ENCODE measurements around the gene ACOT8. TPM values are rescaled to one million over a fixed set of nuclear protein-coding genes. Genes with fewer than 3 reads are reported as not detected.

Gene ACOT8
- total RNA-seq, 4 donors from 2014 or later = 57.6 to 84.9 (median 61.4) TPM

DNA sequence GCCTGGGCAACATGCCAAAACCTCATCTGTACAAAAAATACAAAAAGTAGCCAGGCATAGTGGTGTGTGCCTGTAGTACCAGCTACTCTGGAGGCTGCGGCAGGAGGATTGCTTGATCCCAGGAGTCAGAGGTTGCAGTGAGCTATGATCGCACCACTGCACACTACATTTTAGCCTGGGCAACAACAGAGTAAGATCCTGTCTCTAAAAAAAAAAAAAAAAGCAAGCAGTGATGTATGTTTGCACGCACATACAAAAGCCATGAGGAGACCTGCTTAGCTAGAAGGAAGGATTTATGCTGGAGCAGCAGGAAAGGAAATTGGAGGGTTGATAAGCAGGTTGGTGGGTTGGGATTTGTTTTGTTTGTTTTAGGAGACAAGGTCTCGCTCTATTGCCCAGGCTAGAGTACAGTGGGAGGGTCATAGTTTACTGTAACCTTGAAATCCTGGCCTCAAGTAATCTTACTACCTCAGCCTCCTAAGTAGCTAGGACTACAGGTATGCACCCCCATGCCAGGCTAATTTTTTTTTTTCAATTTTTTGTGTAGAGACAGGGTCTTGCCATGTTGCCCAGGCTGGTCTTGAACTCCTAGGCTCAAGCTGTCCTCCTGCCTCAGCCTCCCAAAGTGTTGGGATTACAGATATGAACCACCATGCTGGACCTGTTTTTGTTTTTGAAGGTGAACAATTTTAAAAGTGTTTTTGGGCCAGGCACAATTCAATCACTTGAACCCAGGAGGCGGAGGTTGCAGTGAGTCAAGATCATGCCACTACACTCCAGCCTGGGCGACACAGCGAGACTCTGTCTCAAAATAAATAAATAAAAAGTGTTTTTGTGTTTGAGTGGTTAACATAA, 4.3 kb upstream of the ACOT8 start:
- intact Hi-C loops (cut with DNase I; ENCODE audit: low total_unique reads) = no loop called here
- TF ChIP-seq POLR2A (IDR thresholded peaks at IDR 0.05) = no peak
- TF ChIP-seq, protein P1, sequence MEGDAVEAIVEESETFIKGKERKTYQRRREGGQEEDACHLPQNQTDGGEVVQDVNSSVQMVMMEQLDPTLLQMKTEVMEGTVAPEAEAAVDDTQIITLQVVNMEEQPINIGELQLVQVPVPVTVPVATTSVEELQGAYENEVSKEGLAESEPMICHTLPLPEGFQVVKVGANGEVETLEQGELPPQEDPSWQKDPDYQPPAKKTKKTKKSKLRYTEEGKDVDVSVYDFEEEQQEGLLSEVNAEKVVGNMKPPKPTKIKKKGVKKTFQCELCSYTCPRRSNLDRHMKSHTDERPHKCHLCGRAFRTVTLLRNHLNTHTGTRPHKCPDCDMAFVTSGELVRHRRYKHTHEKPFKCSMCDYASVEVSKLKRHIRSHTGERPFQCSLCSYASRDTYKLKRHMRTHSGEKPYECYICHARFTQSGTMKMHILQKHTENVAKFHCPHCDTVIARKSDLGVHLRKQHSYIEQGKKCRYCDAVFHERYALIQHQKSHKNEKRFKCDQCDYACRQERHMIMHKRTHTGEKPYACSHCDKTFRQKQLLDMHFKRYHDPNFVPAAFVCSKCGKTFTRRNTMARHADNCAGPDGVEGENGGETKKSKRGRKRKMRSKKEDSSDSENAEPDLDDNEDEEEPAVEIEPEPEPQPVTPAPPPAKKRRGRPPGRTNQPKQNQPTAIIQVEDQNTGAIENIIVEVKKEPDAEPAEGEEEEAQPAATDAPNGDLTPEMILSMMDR (IDR thresholded peaks at IDR 0.05) = no peak
- 91 to 96% methylated on average over 7 of the region's 7 CpGs for WGBS, 2 donors
- no peak for DNase-seq (ENCODE audit: low spot score in 2 of 2)
- H3K4me3 ChIP-seq (ENCODE audit: low read depth, poor library complexity, severe bottlenecking) = no peak overlapping the region

DNA sequence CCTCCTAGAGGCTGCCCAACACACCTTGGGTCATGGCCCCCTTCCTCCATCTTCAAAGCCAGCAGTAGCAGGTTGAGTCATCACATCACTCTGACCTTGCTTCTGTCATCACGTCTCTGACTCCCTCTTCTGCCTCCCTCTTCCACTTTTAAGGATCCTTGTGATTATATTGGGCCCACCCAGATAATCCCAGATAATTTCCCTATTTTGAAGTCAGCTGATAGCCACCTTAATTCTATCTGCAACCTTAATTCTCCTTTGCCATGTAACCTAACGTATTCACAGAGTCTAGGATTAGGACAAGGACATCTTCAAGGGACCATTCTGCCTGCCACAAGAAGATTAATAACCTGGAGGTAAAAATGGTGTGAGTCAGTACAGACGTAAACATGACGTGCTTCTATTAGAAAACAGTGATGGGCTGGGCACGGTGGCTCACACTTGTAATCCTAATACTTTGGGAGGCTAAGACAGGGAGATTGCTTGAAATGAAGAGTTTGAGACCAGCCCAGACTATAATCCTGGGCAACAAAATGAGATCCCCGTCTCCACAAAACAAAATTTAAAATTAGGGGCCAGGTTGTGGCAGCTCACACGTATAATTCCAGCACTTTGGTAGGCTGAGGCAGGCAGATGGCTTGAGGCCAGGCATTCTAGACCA, 3.5 kb upstream of the ACOT8 start:
- intact Hi-C loops (cut with DNase I; ENCODE audit: low total_unique reads) = no loop called here
- 74 to 75% methylated on average over 7 of the region's 7 CpGs for WGBS, 2 donors
- no peak overlapping the region for H3K4me3 ChIP-seq (ENCODE audit: low read depth, poor library complexity, severe bottlenecking)
- DNase-seq (ENCODE audit: low spot score in 2 of 2) = no peak
- no peak for TF ChIP-seq POLR2A (IDR thresholded peaks at IDR 0.05)
- TF ChIP-seq, protein P1 (IDR thresholded peaks at IDR 0.05) = no peak

DNA sequence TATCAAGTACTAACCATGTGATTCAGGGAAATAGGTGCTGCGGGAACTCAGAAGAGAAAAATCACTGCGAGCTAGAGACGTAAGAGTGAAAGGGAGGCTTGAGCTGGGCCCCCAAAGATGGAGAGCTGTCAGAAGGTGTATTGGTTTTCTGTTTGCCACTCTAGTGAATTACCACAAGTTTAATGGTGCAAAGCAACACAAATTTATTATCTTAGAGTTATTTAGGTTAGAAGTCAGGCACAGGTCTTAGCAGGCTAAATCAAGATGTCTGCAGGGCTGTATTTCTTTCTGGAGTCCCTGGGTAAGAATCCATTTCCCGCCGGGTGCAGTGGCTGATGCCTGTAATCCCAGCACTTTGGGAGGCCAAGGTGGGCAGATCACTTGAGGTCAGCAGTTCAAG, 2.7 kb upstream of the ACOT8 start:
- intact Hi-C loops (cut with DNase I; ENCODE audit: low total_unique reads) = no loop called here
- H3K4me3 ChIP-seq (ENCODE audit: low read depth, poor library complexity, severe bottlenecking) = no peak overlapping the region
- no peak for TF ChIP-seq POLR2A (IDR thresholded peaks at IDR 0.05)
- TF ChIP-seq, protein P1 (IDR thresholded peaks at IDR 0.05) = no peak
- DNase-seq (ENCODE audit: low spot score in 2 of 2) = no peak
- 93% methylated on average over 5 of the region's 5 CpGs for WGBS, 2 donors

DNA sequence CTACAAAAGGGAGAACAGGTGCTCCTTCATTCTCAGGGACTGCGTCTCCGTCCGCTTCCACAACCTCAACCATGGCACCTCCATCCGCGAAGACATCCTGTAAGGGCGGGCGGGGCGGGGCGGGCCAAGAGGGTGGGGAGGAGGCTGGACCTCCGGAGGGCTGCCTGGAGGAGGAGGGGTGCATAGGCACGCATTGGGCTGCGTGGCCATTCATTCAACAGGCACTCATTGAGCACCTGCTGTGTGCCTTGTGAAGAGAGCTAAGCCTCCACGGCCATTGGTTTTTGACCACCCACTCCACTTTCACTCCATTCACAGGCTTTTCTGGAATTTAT, 657 bp upstream of the ACOT8 start:
- no peak for TF ChIP-seq POLR2A (IDR thresholded peaks at IDR 0.05)
- TF ChIP-seq, protein P1 (IDR thresholded peaks at IDR 0.05) = no peak
- WGBS, 2 donors = 11 to 15% methylated on average over 13 of the region's 13 CpGs
- intact Hi-C loops (cut with DNase I; ENCODE audit: low total_unique reads) = no loop called here
- no peak for DNase-seq (ENCODE audit: low spot score in 2 of 2)
- H3K4me3 ChIP-seq (ENCODE audit: low read depth, poor library complexity, severe bottlenecking) = peak overlapping the region; percentile 38

DNA sequence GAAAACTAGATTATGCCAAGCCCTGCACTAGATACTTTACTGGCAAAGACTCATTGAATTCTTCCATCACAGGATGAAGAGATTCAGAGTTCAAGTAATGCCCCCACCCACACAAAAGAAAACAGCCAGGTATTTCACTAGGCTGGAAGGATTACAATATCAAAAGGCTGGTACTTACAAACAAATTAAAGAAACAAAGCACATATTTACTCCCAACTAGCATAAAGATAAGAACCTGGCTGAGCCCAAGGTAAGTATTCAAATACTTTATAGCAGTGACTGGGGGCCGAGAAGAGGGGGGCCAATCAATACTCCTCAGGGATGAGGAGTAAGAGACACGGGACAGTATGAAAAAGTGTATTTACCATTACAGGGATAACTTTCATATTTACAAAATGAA, 3.7 kb downstream of the ACOT8 start:
- no peak overlapping the region for H3K4me3 ChIP-seq (ENCODE audit: low read depth, poor library complexity, severe bottlenecking)
- intact Hi-C loops (cut with DNase I; ENCODE audit: low total_unique reads) = no loop called here
- DNase-seq (ENCODE audit: low spot score in 2 of 2) = no peak
- TF ChIP-seq, protein P1 (IDR thresholded peaks at IDR 0.05) = no peak
- no peak for TF ChIP-seq POLR2A (IDR thresholded peaks at IDR 0.05)
- 80 to 83% methylated on average over 2 of the region's 2 CpGs for WGBS, 2 donors

All from lower leg skin (tissue), 4 donors.